Muscle layer of colon (tissue), 2 donors: Measurements from ENCODE around the gene TCF7.

Source experiments
- H3K27ac ChIP-seq: one replicate; pipeline ENCODE4 v1.7.0; 2013; ENCODE audit warnings: low read depth, mild to moderate bottlenecking, low read length, moderate library complexity
- H3K27me3 ChIP-seq, 2 donors: one replicate each; pipeline ENCODE4 v1.7.0; 2013; ENCODE audit warnings: low read length in 2 of 2, mild to moderate bottlenecking in 2 of 2; ENCODE audit not compliant: insufficient read depth in 2 of 2, control insufficient read depth in 1 of 2
- H3K36me3 ChIP-seq: one replicate; pipeline ENCODE4 v1.7.0; 2013; ENCODE audit warnings: mild to moderate bottlenecking, low read length; ENCODE audit not compliant: insufficient read depth
- H3K4me1 ChIP-seq: one replicate; pipeline ENCODE4 v1.7.0; 2013; ENCODE audit warnings: mild to moderate bottlenecking, low read length; ENCODE audit not compliant: insufficient read depth
- H3K4me3 ChIP-seq, 2 donors: one replicate each; pipeline ENCODE4 v1.7.0; 2013; ENCODE audit warnings: low read length in 2 of 2, low read depth in 1 of 2, mild to moderate bottlenecking in 1 of 2, moderate library complexity in 1 of 2
- H3K9ac ChIP-seq: one replicate; pipeline ENCODE4 v1.7.0; 2013; ENCODE audit warnings: low read length
- H3K9me3 ChIP-seq: one replicate; pipeline ENCODE4 v1.7.0; 2013; ENCODE audit warnings: mild to moderate bottlenecking, low read length
- donor health status: abdominal sarcoma.
- donor health status: Adenocarcinoma of cecum.

Gene TCF7

GRCh38 chr5:134184155-134185135 is 70.0 kb downstream of the TCF7 start:
- H3K36me3 ChIP-seq = no peaks in the 10 kb centered on the region
- no peak overlapping the region for H3K27ac ChIP-seq
- H3K4me1 ChIP-seq = no peaks in the 10 kb centered on the region
- H3K9me3 ChIP-seq = no peaks in the 10 kb centered on the region
- H3K4me3 ChIP-seq = no peak overlapping the region
- H3K27me3 ChIP-seq = no peaks in the 10 kb centered on the region
- no peak overlapping the region for H3K9ac ChIP-seq

GRCh38 chr5:134188092-134188491 is 73.6 kb downstream of the TCF7 start:
- H3K9me3 ChIP-seq = no peaks in the 10 kb centered on the region

GRCh38 chr5:134189031-134189430 is 74.5 kb downstream of the TCF7 start:
- H3K36me3 ChIP-seq = no peaks in the 10 kb centered on the region
- no peak overlapping the region for H3K4me3 ChIP-seq
- H3K9ac ChIP-seq = no peak overlapping the region
- no peaks in the 10 kb centered on the region for H3K4me1 ChIP-seq
- H3K27ac ChIP-seq = no peak overlapping the region
- no peaks in the 10 kb centered on the region for H3K9me3 ChIP-seq
- no peaks in the 10 kb centered on the region for H3K27me3 ChIP-seq

More at GRCh38 chr5:134188092-134188491, 73.6 kb downstream of the TCF7 start:
- Histone ChIP-seq H3K4me1 (no peaks in the 10 kb centered on the region), H3K27me3 (no peaks in the 10 kb centered on the region), H3K9ac (no peak overlapping the region), H3K4me3 (no peak overlapping the region), H3K36me3 (no peaks in the 10 kb centered on the region), H3K27ac (no peak overlapping the region)

GRCh38 chr5:134195666-134196065 is 81.2 kb downstream of the TCF7 start:
- Histone ChIP-seq H3K36me3 (peaks cover 35% of the 10 kb centered on the region), H3K27me3 (no peaks in the 10 kb centered on the region), H3K9me3 (no peaks in the 10 kb centered on the region), H3K9ac (no peak overlapping the region), H3K27ac (no peak overlapping the region), H3K4me3 (no peak overlapping the region), H3K4me1 (no peaks in the 10 kb centered on the region)
